Activated naive CD8-positive, alpha-beta T cell treated with anti-CD3 and anti-CD28 coated beads, Interleukin-2, amount 50 U/mL, for 24 hours (primary cell): Measurements from ENCODE around the gene TMEM14C.
"Not testable (repeated sequence)": the region's sequence is repeated elsewhere in the genome, so short reads cannot be mapped to it uniquely, and the experiment has no call there.

Source experiments
- ATAC-seq: fragments of 150-1000 bp; cut with Tn5 transposase; one replicate; pipeline ENCODE4 v1.10.0; 2021
- DNase-seq: peaks from one replicate; pipeline ENCODE4 v3.0.0; 2021
- H3K27ac Mint-ChIP-seq: one replicate; pipeline ENCODE4 v1.8.0; 2021; ENCODE audit warnings: mild to moderate bottlenecking, mixed read lengths
- H3K27me3 Mint-ChIP-seq: one replicate; pipeline ENCODE4 v1.8.0; 2021; ENCODE audit warnings: mixed read lengths
- H3K36me3 Mint-ChIP-seq: one replicate; pipeline ENCODE4 v1.8.0; 2021; ENCODE audit warnings: low read depth, mixed read lengths
- H3K4me1 Mint-ChIP-seq: one replicate; pipeline ENCODE4 v1.8.0; 2021; ENCODE audit warnings: mixed read lengths
- H3K4me3 Mint-ChIP-seq: one replicate; pipeline ENCODE4 v1.8.0; 2021; ENCODE audit warnings: mild to moderate bottlenecking, moderate library complexity, mixed read lengths
- H3K9me3 Mint-ChIP-seq: one replicate; pipeline ENCODE4 v1.8.0; 2021; ENCODE audit warnings: mixed read lengths

TMEM14C gene

DNA sequence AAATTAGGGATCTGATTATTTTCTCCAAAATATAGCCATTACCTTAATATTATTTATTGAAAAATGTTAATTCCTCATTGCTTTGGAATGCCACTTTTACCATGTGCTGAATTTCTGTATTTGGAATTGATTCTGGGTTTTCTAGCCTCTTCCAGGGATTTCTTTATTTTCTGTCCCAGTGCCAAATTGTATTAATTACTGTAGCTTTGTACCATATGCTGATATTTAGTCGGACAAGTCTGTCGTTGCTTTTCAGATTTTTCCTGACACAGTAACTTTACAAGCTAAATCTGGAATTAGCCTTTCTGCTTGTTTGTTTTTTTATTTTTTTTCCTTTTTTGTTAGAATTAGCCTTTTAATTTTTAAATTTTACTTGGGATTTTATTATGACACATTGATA is 13.9 kb downstream of the TMEM14C start:
- no peaks in the 10 kb centered on the region for H3K9me3 Mint-ChIP-seq
- peaks cover 6% of the 10 kb centered on the region for H3K36me3 Mint-ChIP-seq
- H3K27ac Mint-ChIP-seq = no peak overlapping the region
- no peaks in the 10 kb centered on the region for H3K27me3 Mint-ChIP-seq
- H3K4me1 Mint-ChIP-seq = no peaks in the 10 kb centered on the region
- no peak overlapping the region for H3K4me3 Mint-ChIP-seq
- no peak for DNase-seq
- no peak for ATAC-seq

DNA sequence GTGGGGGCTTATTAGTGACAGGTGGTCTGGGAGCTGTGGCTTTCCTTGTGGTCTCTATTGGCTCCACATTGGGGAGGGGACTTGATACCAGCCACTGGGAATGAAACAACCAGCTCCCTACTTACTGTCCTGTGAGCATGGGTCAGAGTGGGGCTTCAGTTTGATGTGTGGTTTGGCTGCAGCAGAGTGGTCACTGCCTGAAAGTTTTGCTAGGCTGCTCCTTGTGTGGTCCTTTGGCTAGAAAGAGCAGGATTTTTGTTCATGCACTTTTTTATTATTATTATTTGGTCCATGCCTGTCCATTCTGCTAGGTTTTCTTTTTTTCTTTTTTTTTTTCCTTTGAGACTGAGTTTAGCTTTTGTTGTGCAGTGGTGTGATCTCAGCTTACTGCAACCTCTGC is 17.2 kb downstream of the TMEM14C start:
- no peak for ATAC-seq
- Mint-ChIP-seq H3K4me3 (no peak overlapping the region), H3K9me3 (no peaks in the 10 kb centered on the region), H3K27me3 (no peaks in the 10 kb centered on the region), H3K4me1 (no peaks in the 10 kb centered on the region), H3K27ac (no peak overlapping the region), H3K36me3 (peaks cover 2% of the 10 kb centered on the region)
- no peak for DNase-seq

DNA sequence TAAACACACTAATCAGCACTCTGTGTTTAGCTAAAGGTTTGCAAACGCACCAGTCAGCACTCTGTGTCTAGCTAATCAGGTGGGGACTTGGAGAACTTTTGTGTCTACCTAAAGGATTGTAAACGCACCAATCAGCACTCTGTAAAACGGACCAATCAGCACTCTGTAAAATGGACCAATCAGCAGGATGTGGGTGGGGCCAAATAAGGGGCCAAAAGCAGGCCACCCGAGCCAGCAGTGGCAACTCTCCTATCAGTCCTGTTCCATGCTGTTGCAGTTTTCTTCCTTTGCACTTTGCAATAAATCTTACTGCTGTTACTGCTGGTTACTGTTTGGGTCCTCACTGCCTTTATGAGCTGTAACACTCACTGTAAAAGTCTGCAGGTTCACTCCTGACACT is 18.8 kb downstream of the TMEM14C start:
- H3K4me1 Mint-ChIP-seq, H3K36me3 Mint-ChIP-seq, ATAC-seq, H3K4me3 Mint-ChIP-seq, DNase-seq, H3K27ac Mint-ChIP-seq, H3K27me3 Mint-ChIP-seq, H3K9me3 Mint-ChIP-seq: not testable (repeated sequence)

DNA sequence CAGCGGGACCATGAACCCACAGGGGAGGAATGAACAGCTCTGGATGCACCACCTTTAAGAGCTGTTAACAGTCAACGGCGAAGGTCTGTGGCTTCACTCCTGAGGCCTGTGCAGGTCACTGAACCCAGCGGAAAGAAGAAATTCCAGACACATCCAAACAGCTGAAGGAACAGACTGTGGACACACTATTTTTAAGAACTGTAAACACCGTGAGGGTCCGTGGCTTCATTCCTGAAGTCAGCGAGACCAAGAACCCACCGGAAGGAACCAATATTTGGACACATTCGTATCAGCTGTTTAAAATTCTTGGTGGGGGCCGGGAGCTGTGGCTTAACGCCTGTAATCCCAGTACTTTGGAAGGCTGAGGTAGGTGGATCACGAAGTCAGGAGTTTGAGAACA is 19.4 kb downstream of the TMEM14C start:
- H3K27ac Mint-ChIP-seq = no peak overlapping the region
- H3K36me3 Mint-ChIP-seq = peaks cover 2% of the 10 kb centered on the region
- no peaks in the 10 kb centered on the region for H3K27me3 Mint-ChIP-seq
- no peak overlapping the region for H3K4me3 Mint-ChIP-seq
- ATAC-seq (no peak), DNase-seq (no peak)
- peaks cover 12% of the 10 kb centered on the region for H3K4me1 Mint-ChIP-seq
- no peaks in the 10 kb centered on the region for H3K9me3 Mint-ChIP-seq

DNA sequence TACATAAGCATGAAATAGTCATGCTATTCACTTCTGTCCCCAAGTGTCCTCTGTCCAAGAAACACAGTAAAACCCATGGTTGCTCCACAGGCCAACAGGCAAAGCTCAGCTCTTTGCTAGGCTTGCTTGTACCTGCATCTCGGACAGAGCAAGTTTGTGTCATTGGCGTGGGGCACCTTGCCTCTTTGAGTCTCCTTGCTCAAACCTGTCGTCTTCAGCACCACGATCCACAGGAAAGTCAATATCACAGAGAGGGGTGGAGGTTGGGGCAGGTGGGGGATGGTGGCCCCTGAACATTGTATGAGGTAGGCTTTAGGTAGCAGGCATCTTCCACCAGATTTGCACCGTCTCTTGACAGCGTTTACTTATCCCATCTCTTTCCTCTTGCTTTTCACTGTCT is 20.6 kb downstream of the TMEM14C start:
- no peak for DNase-seq
- Mint-ChIP-seq H3K4me1 (peaks cover 13% of the 10 kb centered on the region), H3K36me3 (peaks cover 6% of the 10 kb centered on the region), H3K27me3 (no peaks in the 10 kb centered on the region), H3K27ac (no peak overlapping the region), H3K4me3 (no peak overlapping the region), H3K9me3 (no peaks in the 10 kb centered on the region)
- ATAC-seq = no peak

DNA sequence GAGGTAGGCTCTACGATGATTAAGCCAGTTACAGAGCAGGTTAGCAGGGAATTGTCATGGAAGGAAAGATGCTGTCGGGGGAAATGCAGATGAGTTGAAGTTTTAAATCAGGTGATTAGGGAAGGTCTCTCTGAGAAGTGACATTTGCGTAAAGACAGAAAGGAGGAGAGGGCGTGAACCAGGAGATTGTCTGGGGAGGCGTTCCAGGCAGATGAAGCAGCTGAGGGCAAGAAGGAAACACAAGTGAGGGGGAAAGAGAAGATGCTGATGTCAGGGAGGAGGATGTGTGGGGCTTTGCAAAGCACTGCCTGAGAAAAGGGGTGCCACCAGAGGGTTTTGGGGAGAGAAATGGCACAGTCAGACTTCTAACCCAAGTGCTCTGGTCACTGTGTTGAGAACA is 22.2 kb downstream of the TMEM14C start:
- H3K4me3 Mint-ChIP-seq = no peak overlapping the region
- H3K4me1 Mint-ChIP-seq = peaks cover 27% of the 10 kb centered on the region
- ATAC-seq = no peak
- no peak for DNase-seq
- H3K27ac Mint-ChIP-seq = no peak overlapping the region
- H3K9me3 Mint-ChIP-seq = no peaks in the 10 kb centered on the region
- no peaks in the 10 kb centered on the region for H3K27me3 Mint-ChIP-seq
- H3K36me3 Mint-ChIP-seq = peaks cover 10% of the 10 kb centered on the region

DNA sequence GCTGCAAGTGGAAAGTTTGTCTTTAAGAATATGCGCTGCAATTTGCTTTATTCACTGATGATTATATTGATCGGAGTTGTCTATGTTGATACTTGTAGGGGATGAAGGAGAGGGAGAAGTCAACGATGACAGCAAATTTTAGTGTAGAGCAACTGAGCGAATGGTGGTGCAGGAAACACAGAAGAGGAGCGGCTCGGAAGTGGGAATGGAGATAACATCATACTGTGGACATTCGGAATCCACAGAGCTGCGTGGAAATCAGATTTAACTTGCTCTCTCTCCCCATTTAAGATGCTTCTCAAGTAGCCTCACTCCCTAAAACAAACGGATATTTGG is 24.0 kb downstream of the TMEM14C start:
- ATAC-seq (no peak), DNase-seq (no peak)
- no peaks in the 10 kb centered on the region for H3K9me3 Mint-ChIP-seq
- peak overlapping the region; percentile 96 for H3K27ac Mint-ChIP-seq
- H3K27me3 Mint-ChIP-seq = no peaks in the 10 kb centered on the region
- H3K4me1 Mint-ChIP-seq = peaks cover 35% of the 10 kb centered on the region
- H3K4me3 Mint-ChIP-seq = peak overlapping the region; percentile 83
- H3K36me3 Mint-ChIP-seq = peaks cover 19% of the 10 kb centered on the region

DNA sequence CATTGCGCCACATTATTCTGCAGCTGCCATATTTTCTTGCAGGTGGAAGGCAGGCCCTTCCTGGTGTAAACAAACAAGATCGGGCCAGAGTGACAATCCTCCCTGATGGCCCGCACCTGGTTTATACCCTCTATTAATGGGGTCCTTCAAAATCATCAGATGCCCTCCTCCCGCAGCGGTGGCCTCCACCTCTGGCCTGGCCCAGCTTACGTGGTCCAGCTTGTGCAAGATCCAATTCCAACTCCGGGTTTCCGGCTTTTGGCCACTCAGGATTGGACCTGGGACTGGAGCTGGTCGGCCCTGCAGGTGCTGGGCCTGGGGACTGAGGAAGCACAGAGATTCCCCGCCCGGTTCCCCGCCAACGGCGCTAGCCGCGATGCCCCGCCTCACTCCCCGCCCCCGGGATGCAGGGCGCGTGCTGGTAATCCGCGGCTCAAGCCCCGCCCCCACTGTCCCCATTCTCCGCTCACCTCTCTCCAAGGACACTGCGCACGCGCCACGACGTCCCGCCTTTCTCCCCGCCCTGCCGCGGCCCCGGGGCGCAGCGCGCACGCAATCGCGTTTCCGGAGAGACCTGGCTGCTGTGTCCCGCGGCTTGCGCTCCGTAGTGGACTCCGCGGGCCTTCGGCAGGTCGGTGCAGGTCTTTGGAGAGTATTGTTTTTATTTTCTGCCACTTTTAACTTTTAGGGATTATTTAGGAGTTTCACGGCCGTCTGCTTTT is 24.5 kb downstream of the TMEM14C start, which contains the start of gene TMEM14B:
Gene TMEM14B, plus strand, starts transcription at position 555 of the 722 bp plus-strand sequence. CDS start 1,441 bp downstream, outside the sequence.
- H3K27ac Mint-ChIP-seq = peak within 1 kb of the TSS; percentile 96
- peak; percentile 100 for DNase-seq
- peaks cover 23% of the 10 kb centered on the region for H3K36me3 Mint-ChIP-seq
- no peaks in the 10 kb centered on the region for H3K27me3 Mint-ChIP-seq
- peak; percentile 94 for ATAC-seq
- H3K4me3 Mint-ChIP-seq = peak within 1 kb of the TSS; percentile 83
- H3K4me1 Mint-ChIP-seq = peaks cover 35% of the 10 kb centered on the region
- no peaks in the 10 kb centered on the region for H3K9me3 Mint-ChIP-seq

DNA sequence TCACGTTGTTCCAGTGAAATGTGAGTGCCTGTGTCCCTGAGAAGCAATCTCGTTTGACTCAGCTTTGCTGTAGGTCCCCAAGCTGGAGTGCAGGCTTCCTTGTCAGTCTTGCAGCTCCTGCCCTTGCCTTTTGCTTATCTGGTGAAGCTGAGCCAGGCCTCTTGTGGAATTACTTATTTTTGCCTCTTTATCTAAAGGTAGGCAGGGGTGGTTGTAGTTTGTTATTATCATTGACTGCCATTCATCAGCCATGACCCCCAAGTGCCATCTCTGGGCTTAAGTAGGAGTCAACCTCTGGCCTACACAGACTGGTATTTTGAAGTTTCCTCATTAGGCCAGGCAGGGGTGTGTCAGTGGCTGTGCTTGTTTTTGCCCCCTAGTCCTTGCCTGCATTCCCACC is 26.9 kb downstream of the TMEM14C start:
- Mint-ChIP-seq H3K27me3 (no peaks in the 10 kb centered on the region), H3K27ac (no peak overlapping the region), H3K9me3 (no peaks in the 10 kb centered on the region), H3K36me3 (peaks cover 34% of the 10 kb centered on the region), H3K4me3 (peak overlapping the region; percentile 83), H3K4me1 (peaks cover 45% of the 10 kb centered on the region)
- no peak for DNase-seq
- no peak for ATAC-seq

DNA sequence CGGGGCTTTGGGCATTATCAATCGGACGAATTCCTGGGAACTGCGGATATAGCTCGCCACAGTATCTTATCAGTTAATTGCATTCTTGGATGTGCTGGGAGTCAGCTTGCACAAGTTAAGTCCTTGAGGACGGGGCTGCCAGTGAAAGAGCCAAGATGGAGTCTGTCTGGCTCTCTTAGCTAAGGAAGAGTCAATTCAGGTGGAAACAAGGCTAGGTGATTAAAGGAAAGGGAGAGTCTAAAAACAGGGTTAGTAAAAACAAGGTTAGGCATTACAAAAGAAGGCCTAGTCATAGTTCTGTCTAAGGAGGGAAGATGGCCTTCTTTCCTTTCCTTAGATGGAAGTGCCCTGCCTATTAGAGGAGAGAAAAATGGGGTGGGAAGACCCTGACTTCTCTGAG is 27.7 kb downstream of the TMEM14C start:
- H3K9me3 Mint-ChIP-seq, H3K27ac Mint-ChIP-seq, H3K27me3 Mint-ChIP-seq, ATAC-seq, DNase-seq, H3K4me3 Mint-ChIP-seq: not testable (repeated sequence)
- Mint-ChIP-seq H3K36me3 (peaks cover 42% of the 10 kb centered on the region), H3K4me1 (peaks cover 52% of the 10 kb centered on the region)

DNA sequence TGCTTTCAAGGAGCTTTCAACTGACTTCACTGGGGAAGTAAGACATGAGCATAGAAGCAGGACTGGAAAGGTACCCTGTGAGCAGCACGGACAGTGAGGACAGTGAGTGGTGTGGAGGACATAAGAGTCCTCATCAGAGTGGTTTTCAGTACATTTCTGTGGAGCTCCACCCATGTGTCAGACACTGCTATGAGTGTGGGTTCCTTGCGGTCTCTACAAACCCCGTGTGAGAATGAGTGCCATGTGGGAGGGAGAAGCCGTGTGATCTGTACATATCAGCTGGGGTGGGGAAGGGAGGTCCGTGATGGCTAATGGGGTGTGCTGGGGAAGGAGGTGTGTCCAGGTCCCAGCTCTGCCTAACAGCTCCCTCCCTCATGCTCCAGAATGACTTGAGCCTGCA is 28.9 kb downstream of the TMEM14C start:
- not testable (repeated sequence) for H3K9me3 Mint-ChIP-seq, ATAC-seq, H3K4me3 Mint-ChIP-seq

DNA sequence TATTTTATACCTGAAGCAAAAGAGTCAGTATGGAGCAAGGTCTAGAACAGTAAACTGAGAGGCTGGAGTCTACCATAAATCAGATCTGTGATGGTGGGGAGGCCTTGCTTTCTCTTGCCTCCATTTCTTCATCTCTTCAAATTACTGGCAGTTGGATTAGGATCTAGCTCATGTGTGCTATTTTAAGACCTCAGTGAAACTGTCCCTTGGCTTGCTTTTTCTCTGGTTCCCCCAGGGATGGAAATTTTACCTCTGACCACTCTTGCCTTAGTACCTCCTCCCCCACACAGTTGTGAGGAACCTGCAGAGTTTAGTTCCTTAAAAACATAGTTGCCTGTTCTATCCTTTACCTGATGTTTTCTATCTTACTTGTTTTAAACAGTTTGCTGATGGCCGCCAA is 33.2 kb downstream of the TMEM14C start:
- peak overlapping the region; percentile 10 for H3K27ac Mint-ChIP-seq
- no peak overlapping the region for H3K4me3 Mint-ChIP-seq
- DNase-seq (no peak), ATAC-seq (no peak)
- no peaks in the 10 kb centered on the region for H3K9me3 Mint-ChIP-seq
- no peaks in the 10 kb centered on the region for H3K27me3 Mint-ChIP-seq
- H3K36me3 Mint-ChIP-seq = peaks cover 62% of the 10 kb centered on the region
- peaks cover 38% of the 10 kb centered on the region for H3K4me1 Mint-ChIP-seq

More for the DNA sequence above, 28.9 kb downstream of the TMEM14C start:
- Mint-ChIP-seq H3K4me1 (peaks cover 52% of the 10 kb centered on the region), H3K27ac (peak overlapping the region; percentile 63), H3K36me3 (peaks cover 50% of the 10 kb centered on the region)
- DNase-seq, H3K27me3 Mint-ChIP-seq: not testable (repeated sequence)

DNA sequence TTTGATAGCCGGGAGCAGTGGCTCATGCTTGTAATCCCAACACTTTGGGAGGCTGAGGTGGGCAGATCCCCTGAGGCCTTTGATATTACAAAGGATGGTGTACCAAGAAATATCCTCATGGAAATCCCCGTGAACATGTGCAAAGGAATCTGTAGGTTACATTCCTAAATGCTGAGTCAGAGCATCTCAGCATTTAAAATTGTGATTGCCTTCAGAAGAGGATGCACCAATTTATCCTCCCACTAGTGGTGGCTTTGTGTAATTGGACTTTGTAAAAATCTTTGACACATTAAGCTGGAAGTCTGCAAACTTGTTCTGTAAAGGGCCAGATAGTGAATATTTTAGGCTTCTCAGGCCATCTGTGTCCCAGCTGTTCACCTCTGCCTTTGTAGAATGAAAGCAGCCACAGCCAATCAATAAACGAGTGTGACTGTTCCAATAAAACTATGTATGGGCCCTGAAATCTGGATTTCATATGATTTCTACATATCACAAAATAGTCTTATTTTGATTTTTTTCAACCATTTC is 36.5 kb downstream of the TMEM14C start:
- no peaks in the 10 kb centered on the region for H3K9me3 Mint-ChIP-seq

DNA sequence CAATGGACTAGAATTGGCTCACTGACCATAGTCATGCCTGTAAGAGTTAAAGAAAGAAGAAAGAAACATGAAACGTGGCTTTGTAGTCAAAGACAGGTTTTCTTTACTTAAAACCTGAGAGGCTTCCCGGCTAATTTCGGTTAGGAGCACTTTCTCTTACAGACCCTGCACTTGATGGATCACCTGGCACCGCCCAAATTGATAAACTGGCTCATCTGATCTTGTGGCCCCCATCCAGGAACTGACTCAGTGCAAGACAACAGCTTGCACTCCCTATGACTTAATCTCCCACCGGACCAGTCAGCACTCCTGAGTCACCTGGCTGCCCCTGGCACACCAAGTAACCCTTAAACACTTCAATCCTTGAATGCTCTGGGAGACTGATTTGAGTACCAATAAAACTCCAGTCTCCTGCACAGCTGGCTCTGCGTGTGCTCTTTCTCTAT is 37.0 kb downstream of the TMEM14C start:
- DNase-seq (no peak), ATAC-seq (peak; percentile 33)
- peaks cover 45% of the 10 kb centered on the region for H3K36me3 Mint-ChIP-seq
- peak overlapping the region; percentile 45 for H3K27ac Mint-ChIP-seq
- no peak overlapping the region for H3K4me3 Mint-ChIP-seq
- H3K27me3 Mint-ChIP-seq = no peaks in the 10 kb centered on the region
- peaks cover 25% of the 10 kb centered on the region for H3K4me1 Mint-ChIP-seq
- H3K9me3 Mint-ChIP-seq = no peaks in the 10 kb centered on the region

More for the DNA sequence above, 36.5 kb downstream of the TMEM14C start:
- ATAC-seq = peak; percentile 49
- DNase-seq = no peak
- H3K4me3 Mint-ChIP-seq = no peak overlapping the region
- H3K27ac Mint-ChIP-seq = peak overlapping the region; percentile 37
- H3K36me3 Mint-ChIP-seq = peaks cover 50% of the 10 kb centered on the region
- peaks cover 30% of the 10 kb centered on the region for H3K4me1 Mint-ChIP-seq
- H3K27me3 Mint-ChIP-seq = no peaks in the 10 kb centered on the region

DNA sequence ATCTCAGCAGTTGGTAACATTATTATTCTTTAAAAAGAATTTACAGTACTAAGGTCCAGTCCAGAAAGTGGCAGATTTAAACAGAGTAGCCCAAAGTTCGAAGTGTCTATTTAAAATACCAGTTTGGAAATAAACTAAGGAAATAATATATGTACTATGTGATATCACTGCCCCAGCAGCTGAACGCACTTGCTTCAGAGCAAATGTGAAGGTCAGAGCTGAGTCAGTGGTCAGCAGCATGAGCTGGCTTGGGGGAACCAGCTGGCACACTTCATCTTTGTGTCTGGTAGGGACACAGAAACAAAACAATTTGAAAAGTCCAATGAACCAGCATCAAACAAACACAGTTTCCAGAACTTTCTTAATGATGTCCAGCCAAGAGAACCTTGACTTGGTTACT is 40.1 kb downstream of the TMEM14C start:
- H3K4me1 Mint-ChIP-seq = peaks cover 11% of the 10 kb centered on the region
- peaks cover 19% of the 10 kb centered on the region for H3K36me3 Mint-ChIP-seq

More for the DNA sequence above, 40.1 kb downstream of the TMEM14C start:
- Mint-ChIP-seq H3K27ac (no peak overlapping the region), H3K27me3 (no peaks in the 10 kb centered on the region), H3K4me3 (no peak overlapping the region), H3K9me3 (no peaks in the 10 kb centered on the region)
- ATAC-seq (no peak), DNase-seq (no peak)
